ENCODE data around the gene ADTRP. TPM values are rescaled to one million over a fixed set of nuclear protein-coding genes. Genes with fewer than 3 reads are reported as not detected.
"Not testable (repeated sequence)": the region's sequence is repeated elsewhere in the genome, so short reads cannot be mapped to it uniquely, and the experiment has no call there.

The ADTRP gene
- total RNA-seq, 2 donors from 2014 or later, result 56.6 to 79.9 TPM

GRCh38 chr6:11684901-11685480 lies 93.6 kb downstream of the ADTRP start:
- H3K9ac ChIP-seq (ENCODE audit: low read depth in 2 of 2, low read length in 2 of 2), result no peak overlapping the region
- no peak for TF ChIP-seq CTCF (IDR thresholded peaks at IDR 0.05)
- no peak overlapping the region for H3K4me3 ChIP-seq
- peaks cover 3% of the 10 kb centered on the region for H3K4me1 ChIP-seq
- no peaks in the 10 kb centered on the region for H3K9me3 ChIP-seq
- H3K27me3 ChIP-seq, result no peaks in the 10 kb centered on the region
- intact Hi-C loops (cut with DNase I), result no loop called here
- H3K27ac ChIP-seq, result no peak overlapping the region
- no peaks in the 10 kb centered on the region for H3K36me3 ChIP-seq
- DNase-seq, result no peak

- Histone ChIP-seq H3K4me1 (peaks cover 3% of the 10 kb centered on the region), H3K27me3 (no peaks in the 10 kb centered on the region), H3K9ac (ENCODE audit: low read depth in 2 of 2, low read length in 2 of 2) (no peak overlapping the region), H3K4me3 (no peak overlapping the region), H3K36me3 (no peaks in the 10 kb centered on the region), H3K27ac (no peak overlapping the region), H3K9me3 (no peaks in the 10 kb centered on the region)
- DNase-seq, result no peak
- no peak for TF ChIP-seq CTCF (IDR thresholded peaks at IDR 0.05)
- intact Hi-C loops (cut with DNase I), result no loop called here
Measured at GRCh38 chr6:11683871-11684270, 94.7 kb downstream of the ADTRP start.

- Histone ChIP-seq H3K9ac (ENCODE audit: low read depth in 2 of 2, low read length in 2 of 2) (no peak overlapping the region), H3K27ac (no peak overlapping the region), H3K36me3 (no peaks in the 10 kb centered on the region), H3K27me3 (no peaks in the 10 kb centered on the region), H3K9me3 (no peaks in the 10 kb centered on the region), H3K4me3 (no peak overlapping the region), H3K4me1 (peaks cover 3% of the 10 kb centered on the region)
- no peak for TF ChIP-seq CTCF (IDR thresholded peaks at IDR 0.05)
- intact Hi-C loops (cut with DNase I), result no loop called here
- no peak for DNase-seq
Measured at GRCh38 chr6:11682561-11682975, 96.0 kb downstream of the ADTRP start.

- intact Hi-C loops (cut with DNase I), result no loop called here
- no peaks in the 10 kb centered on the region for H3K36me3 ChIP-seq
- TF ChIP-seq CTCF (IDR thresholded peaks at IDR 0.05), result no peak
- no peaks in the 10 kb centered on the region for H3K9me3 ChIP-seq
- H3K4me1 ChIP-seq, result peaks cover 3% of the 10 kb centered on the region
- H3K27ac ChIP-seq, result no peak overlapping the region
- DNase-seq, result no peak
- H3K9ac ChIP-seq (ENCODE audit: low read depth in 2 of 2, low read length in 2 of 2), result no peak overlapping the region
- H3K27me3 ChIP-seq, result no peaks in the 10 kb centered on the region
- H3K4me3 ChIP-seq, result no peak overlapping the region
Measured at GRCh38 chr6:11681770-11682169, 96.8 kb downstream of the ADTRP start.

GRCh38 chr6:11681357-11681756 lies 97.2 kb downstream of the ADTRP start:
- DNase-seq, result no peak
- no peak overlapping the region for H3K9ac ChIP-seq (ENCODE audit: low read depth in 2 of 2, low read length in 2 of 2)
- no peaks in the 10 kb centered on the region for H3K9me3 ChIP-seq
- H3K27me3 ChIP-seq, result no peaks in the 10 kb centered on the region
- H3K4me3 ChIP-seq, result no peak overlapping the region
- no peaks in the 10 kb centered on the region for H3K36me3 ChIP-seq
- peaks cover 3% of the 10 kb centered on the region for H3K4me1 ChIP-seq
- H3K27ac ChIP-seq, result no peak overlapping the region
- intact Hi-C loops (cut with DNase I), result no loop called here
- no peak for TF ChIP-seq CTCF (IDR thresholded peaks at IDR 0.05)

GRCh38 chr6:11680479-11680878 lies 98.1 kb downstream of the ADTRP start:
- H3K27me3 ChIP-seq; H3K27ac ChIP-seq; H3K4me1 ChIP-seq; H3K36me3 ChIP-seq; H3K9ac ChIP-seq (ENCODE audit: low read depth in 2 of 2, low read length in 2 of 2); DNase-seq; intact Hi-C loops (cut with DNase I); H3K9me3 ChIP-seq; H3K4me3 ChIP-seq: not testable (repeated sequence)
